Activated T-cell treated with anti-CD3 and anti-CD28 coated beads, Interleukin-2, amount 50 U/mL, for 1 hour (primary cell): Measurements from ENCODE around the gene HHIPL1.
A peak's percentile ranks its signal among the peaks of the same experiment; 100 is the strongest.

Source experiments
- DNase-seq: peaks from one replicate; pipeline ENCODE4 v3.0.0-alpha.2; 2020

Gene HHIPL1

DNA sequence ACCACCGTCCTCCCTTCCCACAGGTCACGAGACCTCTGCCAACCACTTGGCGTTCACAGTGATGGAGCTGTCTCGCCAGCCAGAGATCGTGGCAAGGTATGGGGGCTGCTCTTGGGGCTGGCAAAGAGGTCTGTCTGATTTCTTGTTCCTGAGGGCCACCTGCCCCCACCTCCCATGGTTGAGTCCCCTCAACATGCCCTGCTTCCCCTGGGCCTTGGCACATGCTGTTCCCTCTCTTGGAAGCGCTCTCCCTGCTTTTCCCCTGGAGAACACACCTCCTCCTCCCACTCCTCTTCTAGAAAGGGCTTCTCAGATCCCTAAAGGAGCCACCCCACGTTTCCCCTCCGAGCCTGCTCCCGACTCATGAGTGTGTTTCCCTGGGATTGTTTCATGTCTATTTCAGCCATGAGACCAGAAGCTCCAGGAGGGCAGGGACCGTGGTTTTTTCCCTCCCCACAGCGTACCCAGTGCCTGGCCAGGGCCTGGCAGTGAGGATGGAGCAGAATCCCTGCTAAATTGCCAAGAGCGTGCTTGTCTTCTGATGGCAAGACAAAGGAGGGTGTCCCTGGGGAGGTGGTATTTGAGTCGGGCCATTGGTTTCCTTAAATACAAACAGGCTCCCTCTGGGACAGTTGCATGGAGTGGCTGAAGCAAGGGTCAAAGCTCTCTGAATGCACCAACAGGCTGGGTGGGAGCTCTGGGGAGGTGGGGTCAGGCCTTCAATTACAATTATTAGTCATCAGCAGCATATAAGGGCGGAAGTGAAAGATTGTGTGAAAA, 73.3 kb downstream of the HHIPL1 start:
- DNase-seq, result no peak

- DNase-seq, result no peak
Measured at GRCh38 chr14:99718811-99719192, 73.9 kb downstream of the HHIPL1 start.

DNA sequence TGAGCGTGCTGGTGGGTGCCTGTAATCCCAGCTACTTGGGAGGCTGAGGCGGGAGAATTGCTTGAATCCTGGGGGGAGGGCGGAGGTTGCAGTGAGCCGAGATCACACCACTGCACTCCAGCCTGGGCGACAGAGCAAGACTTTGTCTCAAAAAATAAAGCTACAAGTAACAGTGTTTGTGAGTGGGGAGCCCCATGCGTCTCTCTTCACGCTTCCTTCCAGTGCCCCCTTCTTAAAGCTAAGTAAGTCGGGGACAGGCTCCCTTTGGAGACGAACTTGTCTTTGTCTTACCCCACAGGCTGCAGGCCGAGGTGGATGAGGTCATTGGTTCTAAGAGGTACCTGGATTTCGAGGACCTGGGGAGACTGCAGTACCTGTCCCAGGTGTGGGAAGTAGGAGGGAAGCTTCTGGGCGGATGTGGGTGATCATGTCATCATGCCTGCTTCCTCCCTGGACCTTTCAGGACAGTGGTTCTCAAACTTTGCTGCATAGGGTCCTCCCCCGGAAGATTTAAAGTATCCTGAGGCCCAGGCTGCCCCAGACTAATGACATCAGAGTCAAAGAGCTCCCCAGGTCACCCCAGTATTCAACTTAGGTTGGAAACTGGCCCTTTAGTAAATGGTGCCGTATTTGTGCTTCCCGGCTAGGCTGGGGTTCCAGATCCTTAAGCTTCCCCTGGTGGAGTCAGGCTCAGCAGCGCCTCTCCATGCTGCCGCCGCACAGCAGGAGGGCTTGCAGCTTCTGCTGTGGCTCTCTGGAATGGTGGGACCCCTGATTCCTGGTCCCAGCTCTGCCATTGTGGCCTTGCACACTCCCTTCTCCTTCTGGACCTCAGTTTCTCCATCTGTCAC, 76.2 kb downstream of the HHIPL1 start:
- no peak for DNase-seq

DNA sequence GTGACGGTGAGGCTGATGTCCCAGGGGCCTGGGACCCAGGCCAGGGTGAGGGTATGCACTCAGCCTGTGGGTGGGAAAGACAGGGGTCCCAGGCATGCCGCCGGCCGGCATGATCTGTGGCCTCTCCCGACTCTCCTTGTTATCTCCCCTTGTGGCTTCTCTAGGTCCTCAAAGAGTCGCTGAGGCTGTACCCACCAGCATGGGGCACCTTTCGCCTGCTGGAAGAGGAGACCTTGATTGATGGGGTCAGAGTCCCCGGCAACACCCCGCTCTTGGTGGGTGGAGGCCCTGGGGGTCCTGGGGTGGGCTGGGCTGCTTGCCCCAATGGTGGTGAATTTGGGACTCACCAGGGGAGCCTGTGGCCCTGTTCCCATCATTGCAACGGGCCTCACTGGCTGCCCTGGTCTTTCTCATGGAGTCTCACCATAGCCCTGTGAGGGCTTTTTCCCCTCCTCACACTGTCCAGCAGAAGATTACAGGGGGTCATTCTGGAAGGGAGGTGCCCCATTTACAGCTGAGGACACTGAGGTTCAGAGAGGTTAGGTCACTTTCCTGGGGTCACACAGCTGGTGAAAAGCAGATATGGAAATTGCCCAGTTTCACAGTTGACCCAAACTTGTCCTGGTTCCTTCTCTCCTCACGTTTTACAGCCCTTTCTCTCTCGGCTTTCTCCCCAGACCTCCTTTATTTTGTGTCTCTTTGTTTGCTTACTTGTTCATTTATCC, 77.0 kb downstream of the HHIPL1 start:
- DNase-seq, result no peak

- no peak for DNase-seq
Measured at GRCh38 chr14:99722741-99723140, 77.8 kb downstream of the HHIPL1 start.

DNA sequence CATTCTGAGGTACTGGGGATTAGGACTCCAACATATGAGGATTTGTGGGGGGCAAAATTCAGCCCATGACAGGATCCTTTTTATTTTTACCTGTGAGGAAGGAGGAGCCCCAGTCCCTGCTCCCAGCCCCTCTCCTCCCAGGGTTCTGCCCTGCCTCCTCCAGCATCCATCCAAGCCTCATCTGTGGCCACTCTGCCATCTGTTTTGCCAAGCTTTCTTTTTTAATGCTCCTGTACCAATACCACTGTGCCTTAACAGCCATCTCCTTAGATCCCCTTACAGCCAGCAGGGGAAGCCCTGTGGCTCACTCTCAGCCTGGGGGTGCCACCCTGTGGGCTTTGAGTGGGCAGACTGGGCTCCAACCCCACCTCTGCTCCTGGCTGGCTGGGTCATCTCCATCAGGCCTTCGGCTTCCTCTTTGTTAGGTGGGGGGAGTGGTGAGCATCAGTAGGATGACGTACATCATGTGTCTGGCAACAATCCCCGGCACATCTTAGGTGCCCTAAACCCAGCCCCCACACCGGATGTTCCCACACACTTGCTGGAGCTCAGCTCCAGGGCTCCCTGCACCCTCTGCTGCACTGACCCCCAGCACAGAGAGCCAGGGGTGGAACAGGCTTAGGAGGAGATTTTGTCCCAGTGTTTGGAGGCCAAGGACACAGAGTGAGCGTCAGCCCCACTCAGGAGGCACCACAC, 79.4 kb downstream of the HHIPL1 start:
- DNase-seq, result no peak

GRCh38 chr14:99724939-99725773, 80.2 kb downstream of the HHIPL1 start:
- DNase-seq, result no peak

DNA sequence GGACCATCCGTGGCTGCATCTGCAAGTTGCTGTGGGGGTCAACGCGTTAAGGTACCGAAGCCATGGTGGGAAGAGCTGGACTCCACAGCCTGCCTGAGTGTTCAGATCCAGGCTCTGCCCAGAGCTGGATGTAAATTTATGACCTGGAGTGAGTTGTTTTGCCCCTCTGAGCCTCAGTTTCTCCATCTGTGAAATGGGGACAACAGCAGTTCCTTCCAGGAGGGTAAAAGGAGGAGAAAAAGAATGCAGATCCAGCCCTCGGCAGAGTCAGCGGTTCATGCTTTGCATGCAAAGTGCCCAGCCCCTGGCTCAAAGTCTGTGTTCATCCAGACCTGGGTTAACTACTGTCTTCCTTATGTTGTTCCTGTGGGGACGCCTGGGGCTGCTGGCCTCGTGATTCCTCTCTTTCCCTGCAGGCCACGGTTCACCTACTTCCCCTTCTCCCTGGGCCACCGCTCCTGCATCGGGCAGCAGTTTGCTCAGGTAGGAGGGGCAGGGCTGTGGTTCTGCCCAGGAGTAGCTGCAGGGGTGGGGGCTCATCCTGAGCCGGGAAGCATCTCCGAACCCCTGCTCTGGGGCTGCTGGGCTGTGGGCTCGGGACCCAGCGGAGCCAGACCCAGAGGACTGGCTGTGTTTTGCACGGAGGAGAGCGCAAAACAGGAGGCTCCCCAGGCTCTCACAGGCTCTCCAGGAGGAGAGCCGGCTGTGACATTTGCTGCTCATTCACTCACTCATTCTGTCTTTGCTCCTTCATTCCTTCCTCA, 81.0 kb downstream of the HHIPL1 start:
- DNase-seq, result no peak

- DNase-seq, result no peak
Measured at GRCh38 chr14:99726538-99727095, 81.7 kb downstream of the HHIPL1 start.

- DNase-seq, result no peak
Measured at GRCh38 chr14:99727096-99727870, 82.4 kb downstream of the HHIPL1 start.

DNA sequence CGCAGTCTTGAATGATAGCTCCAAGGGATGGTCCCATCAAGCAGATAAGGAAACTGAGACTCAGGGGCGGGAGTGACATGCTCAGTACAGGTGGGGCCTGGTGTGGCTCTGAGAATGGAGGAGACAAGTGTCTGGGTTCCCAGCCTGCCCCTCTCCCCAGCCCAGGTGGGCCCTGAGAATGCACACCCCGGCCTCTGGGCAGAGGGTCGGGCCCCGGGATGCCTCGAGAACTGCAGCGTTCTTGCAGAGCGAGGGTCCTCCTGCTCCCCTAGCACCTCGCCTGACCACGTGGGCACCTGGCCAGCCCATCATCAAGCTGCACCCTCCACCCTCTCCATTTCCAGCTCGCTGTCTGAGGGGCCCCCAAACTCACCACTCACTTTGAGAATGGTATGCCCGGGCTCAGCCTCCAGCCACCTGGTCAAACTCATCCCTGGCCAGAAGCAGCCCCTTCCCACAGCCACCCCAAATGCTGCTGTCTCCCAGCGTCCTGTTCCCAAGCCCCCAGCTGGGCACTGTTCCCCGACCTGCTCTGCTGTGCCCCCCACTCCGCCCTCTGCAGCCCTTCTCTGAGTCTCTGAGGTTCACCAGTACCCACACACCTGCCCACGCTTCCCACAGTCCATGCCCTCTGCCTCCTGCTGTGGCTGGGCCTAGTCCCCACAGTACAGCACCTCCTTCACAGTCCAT, 83.4 kb downstream of the HHIPL1 start:
- peak; percentile 8 for DNase-seq

- DNase-seq, result peak; percentile 12
Measured at GRCh38 chr14:99728981-99729451, 84.1 kb downstream of the HHIPL1 start.
